Upper lobe of right lung (tissue), 1 donor: ENCODE data around the gene RASGRP1. TPM values are rescaled to one million over a fixed set of nuclear protein-coding genes. Genes with fewer than 3 reads are reported as not detected.

Experiments used
- ATAC-seq: fragments of 200-7000 bp; cut with Tn5 transposase; one replicate; pipeline ENCODE4 v1.9.1; 2020; ENCODE audit warnings: mild to moderate bottlenecking, moderate library complexity
- DNase-seq: peaks from one replicate; pipeline ENCODE4 v3.0.0-alpha.2; 2020
- H3K27ac ChIP-seq: fragments of 200-600 bp; one replicate; pipeline ENCODE4 v1.8.0; 2022
- H3K27me3 ChIP-seq: fragments of 200-600 bp; one replicate; pipeline ENCODE4 v1.8.0; 2022; ENCODE audit warnings: mild to moderate bottlenecking
- H3K36me3 ChIP-seq: fragments of 200-600 bp; one replicate; pipeline ENCODE4 v1.8.0; 2022
- H3K4me1 ChIP-seq: fragments of 200-600 bp; one replicate; pipeline ENCODE4 v1.8.0; 2022
- H3K4me3 ChIP-seq: fragments of 200-600 bp; one replicate; pipeline ENCODE4 v1.8.0; 2022; ENCODE audit warnings: mild to moderate bottlenecking
- H3K9me3 ChIP-seq: fragments of 200-600 bp; one replicate; pipeline ENCODE4 v1.8.0; 2022
- CTCF ChIP-seq: fragments of 200-600 bp; IDR thresholded peaks from one replicate; pipeline ENCODE4 v1.8.0; 2022; ENCODE audit warnings: antibody characterized with exemption
- intact Hi-C: fragments of 100-400 bp; cut with DNase I; formaldehyde crosslinking; loops from one replicate; pipeline ENCODE4 v1.11.0; 2022
- total RNA-seq: library from RNA; stranded (reverse); fragmentation: NEBNext Ultra II Directional; extraction: Animal tissue kit (Norgen Biotek cat#: 25700); gene quantifications from one replicate; pipeline ENCODE4 v1.2.1, GENCODE V29; 2021
- donor health status: DM: no; HTN: yes; CAD: no; lungs with severe emphysema.

RASGRP1 gene
- total RNA-seq, 1 donor from 2014 or later = 9.4 TPM

DNA sequence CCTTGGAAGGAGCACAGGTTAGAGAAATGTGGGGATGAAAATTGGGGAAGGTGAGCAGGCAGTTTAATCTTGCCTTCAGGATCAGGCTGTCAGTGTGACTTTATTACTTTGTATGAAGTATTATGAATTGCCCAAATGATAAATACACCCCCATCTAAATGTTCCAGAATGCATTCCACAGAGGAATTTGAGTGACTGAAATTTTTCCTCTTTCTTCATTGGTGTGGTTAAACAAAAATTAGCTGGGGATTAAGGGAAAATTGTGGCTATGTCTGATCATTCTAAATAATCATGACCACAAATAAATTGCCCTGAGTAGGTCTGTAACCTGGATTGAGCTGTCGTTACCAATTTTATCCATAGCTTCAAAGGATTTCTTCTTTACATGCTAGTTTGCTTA lies 77.2 kb downstream of the RASGRP1 start:
- Histone ChIP-seq H3K9me3 (no peaks in the 10 kb centered on the region), H3K36me3 (peaks cover 13% of the 10 kb centered on the region), H3K4me1 (no peaks in the 10 kb centered on the region), H3K27ac (no peak overlapping the region), H3K27me3 (no peaks in the 10 kb centered on the region), H3K4me3 (no peak overlapping the region)
- no peak for DNase-seq
- TF ChIP-seq CTCF = no peak
- intact Hi-C loops = no loop called here
- no peak for ATAC-seq

DNA sequence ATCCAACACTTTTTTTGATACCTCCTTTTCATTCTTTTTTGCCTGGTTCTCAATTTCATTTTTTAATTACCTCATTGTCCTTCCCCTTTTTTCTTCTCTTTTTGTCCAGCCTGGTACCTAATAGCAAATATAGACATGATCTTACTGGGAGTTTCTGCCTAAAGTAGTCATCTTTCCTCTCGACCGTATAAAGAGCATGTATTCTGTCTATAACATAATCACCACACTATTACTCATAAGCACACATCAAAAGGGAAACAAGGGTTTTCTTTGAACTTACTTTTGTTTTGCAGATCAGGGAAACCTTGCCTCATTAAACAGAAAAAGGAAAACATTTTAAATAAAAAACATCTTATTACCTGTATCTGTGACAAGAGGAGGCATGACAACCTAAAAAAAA lies 77.7 kb downstream of the RASGRP1 start:
- no peak for TF ChIP-seq CTCF
- ATAC-seq = no peak
- Histone ChIP-seq H3K9me3 (no peaks in the 10 kb centered on the region), H3K4me3 (no peak overlapping the region), H3K36me3 (peaks cover 18% of the 10 kb centered on the region), H3K27me3 (no peaks in the 10 kb centered on the region), H3K4me1 (no peaks in the 10 kb centered on the region), H3K27ac (no peak overlapping the region)
- no peak for DNase-seq
- intact Hi-C loops = no loop called here

- H3K27ac ChIP-seq = no peak overlapping the region
- H3K4me1 ChIP-seq = no peaks in the 10 kb centered on the region
- H3K27me3 ChIP-seq = no peaks in the 10 kb centered on the region
- H3K9me3 ChIP-seq = no peaks in the 10 kb centered on the region
- peaks cover 19% of the 10 kb centered on the region for H3K36me3 ChIP-seq
- no peak for ATAC-seq
- no peak for DNase-seq
- intact Hi-C loops = no loop called here
- H3K4me3 ChIP-seq = no peak overlapping the region
- no peak for TF ChIP-seq CTCF
Measured at GRCh38 chr15:38482572-38482971, 82.0 kb downstream of the RASGRP1 start.

DNA sequence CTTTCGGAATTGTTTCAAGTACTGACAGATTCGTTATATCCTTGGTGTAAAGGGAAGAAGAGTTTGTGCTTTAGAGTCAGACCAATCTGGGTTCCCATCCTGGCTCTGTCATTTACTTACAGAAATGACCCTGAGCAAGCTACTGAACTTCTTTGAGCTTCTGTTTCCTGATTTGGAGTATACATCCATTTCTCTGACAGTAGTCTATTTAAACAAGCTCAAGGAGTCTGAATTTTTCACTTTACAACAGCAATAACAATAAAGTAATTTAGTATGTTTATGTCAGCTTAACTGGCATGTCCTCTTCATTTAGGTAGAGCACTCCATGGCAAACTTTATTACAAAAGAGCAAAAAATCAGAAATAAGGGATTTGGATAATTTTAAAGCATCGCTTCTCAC lies 82.9 kb downstream of the RASGRP1 start:
- H3K4me1 ChIP-seq = no peaks in the 10 kb centered on the region
- DNase-seq = no peak
- no peaks in the 10 kb centered on the region for H3K27me3 ChIP-seq
- ATAC-seq = no peak
- no peak overlapping the region for H3K4me3 ChIP-seq
- no peak for TF ChIP-seq CTCF
- H3K36me3 ChIP-seq = peaks cover 28% of the 10 kb centered on the region
- intact Hi-C loops = no loop called here
- no peak overlapping the region for H3K27ac ChIP-seq
- no peaks in the 10 kb centered on the region for H3K9me3 ChIP-seq

DNA sequence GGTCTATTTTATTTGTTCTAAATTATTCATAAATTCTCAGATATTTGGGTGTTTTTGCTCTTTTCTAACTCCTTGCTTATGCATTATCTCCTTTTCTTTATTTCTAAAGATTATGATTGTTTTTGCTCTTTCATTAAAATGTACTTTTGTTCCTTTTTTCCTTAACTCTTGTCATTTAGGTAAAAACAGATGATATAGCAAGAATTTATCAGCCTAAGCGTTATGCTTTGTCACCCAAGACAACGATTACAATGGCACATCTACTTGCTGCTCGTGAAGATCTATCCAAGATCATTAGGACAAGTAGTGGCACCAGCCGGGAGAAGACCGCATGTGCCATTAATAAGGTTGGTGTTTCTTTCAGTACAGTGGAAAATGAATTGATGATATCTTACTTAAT lies 83.5 kb downstream of the RASGRP1 start:
- Histone ChIP-seq H3K27me3 (no peaks in the 10 kb centered on the region), H3K4me3 (no peak overlapping the region), H3K27ac (no peak overlapping the region), H3K9me3 (no peaks in the 10 kb centered on the region), H3K36me3 (peaks cover 30% of the 10 kb centered on the region), H3K4me1 (no peaks in the 10 kb centered on the region)
- ATAC-seq (no peak), DNase-seq (no peak)
- intact Hi-C loops = no loop called here
- no peak for TF ChIP-seq CTCF

DNA sequence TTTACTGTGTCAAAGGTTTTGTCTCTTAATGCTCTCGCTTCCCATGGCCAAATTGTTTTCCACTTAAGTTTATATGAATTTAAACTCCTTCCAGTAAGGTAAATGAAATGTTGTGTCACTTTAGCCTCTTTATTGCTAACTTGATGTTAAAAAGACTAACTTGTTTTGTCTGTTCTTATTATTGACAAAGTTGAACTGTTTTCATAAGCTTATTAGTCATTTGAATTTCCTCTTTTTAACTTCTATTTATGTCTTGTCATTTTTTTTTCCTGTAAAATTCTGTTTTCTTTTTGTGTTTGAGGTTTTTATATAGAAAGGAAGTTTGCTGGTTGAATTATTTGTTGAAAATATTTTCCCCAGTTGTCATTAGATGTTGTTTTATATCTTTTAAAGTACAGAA lies 84.9 kb downstream of the RASGRP1 start:
- intact Hi-C loops = no loop called here

More for the DNA sequence above, 84.9 kb downstream of the RASGRP1 start:
- TF ChIP-seq CTCF = no peak
- Histone ChIP-seq H3K36me3 (peaks cover 44% of the 10 kb centered on the region), H3K27ac (no peak overlapping the region), H3K4me1 (no peaks in the 10 kb centered on the region), H3K9me3 (no peaks in the 10 kb centered on the region), H3K4me3 (no peak overlapping the region), H3K27me3 (no peaks in the 10 kb centered on the region)
- ATAC-seq (no peak), DNase-seq (no peak)
